SW480 (cell line): Measurements from ENCODE around the gene SPINK6.

Experiments used
- DNase-seq: peaks from one replicate; pipeline ENCODE4 v3.0.0-alpha.2; 2016; ENCODE audit warnings: low spot score

Gene SPINK6

GRCh38 chr5:148224117-148224742 is 21.4 kb downstream of the SPINK6 start:
- no peak for DNase-seq

GRCh38 chr5:148228392-148228984 is 25.6 kb downstream of the SPINK6 start:
- DNase-seq, result no peak

- no peak for DNase-seq
Observed at GRCh38 chr5:148229840-148230239, 27.0 kb downstream of the SPINK6 start.

GRCh38 chr5:148230240-148230639 is 27.4 kb downstream of the SPINK6 start:
- no peak for DNase-seq

GRCh38 chr5:148237785-148238417 is 35.1 kb downstream of the SPINK6 start:
- no peak for DNase-seq

- DNase-seq, result no peak
Observed at GRCh38 chr5:148238418-148238794, 35.6 kb downstream of the SPINK6 start, which contains the start of gene MARCOL. TSS of gene MARCOL (plus strand) at chr5:148238525. CDS start at chr5:148238598, 73 bp downstream.

GRCh38 chr5:148248894-148249293 is 46.1 kb downstream of the SPINK6 start:
- DNase-seq, result no peak

- DNase-seq, result no peak
Observed at GRCh38 chr5:148255456-148255855, 52.6 kb downstream of the SPINK6 start.

GRCh38 chr5:148259288-148259687 is 56.4 kb downstream of the SPINK6 start:
- no peak for DNase-seq

- DNase-seq, result no peak
Observed at GRCh38 chr5:148261221-148261620, 58.4 kb downstream of the SPINK6 start.
